ENCODE results near the gene TFRC.

- TF ChIP-seq CTCF (IDR thresholded peaks at IDR 0.05; ENCODE audit: low read depth, low read length) (no peak), MAX (IDR thresholded peaks at IDR 0.05; ENCODE audit: low read depth, low read length) (no peak), MYC (IDR thresholded peaks at IDR 0.05; ENCODE audit: low read depth, low read length) (no peak), POLR2A (IDR thresholded peaks at IDR 0.05; ENCODE audit: extremely low read depth, insufficient read length) (no peak)
Measured at GRCh38 chr3:196012941-196013476, 68.9 kb downstream of the TFRC start.

Measured in NB4 (cell line).